B cell (primary cell): ENCODE measurements around the gene PIM3. TPM values are rescaled to one million over a fixed set of nuclear protein-coding genes. Genes with fewer than 3 reads are reported as not detected.

Experiments used
- ATAC-seq: fragments of 200-7000 bp; cut with Tn5 transposase; one replicate; pipeline ENCODE4 v1.10.0; 2021; ENCODE audit warnings: low read depth, mild to moderate bottlenecking, moderate number of reproducible peaks, moderate library complexity
- CTCF ChIA-PET: fragments of 350-600 bp; sonication (Branson Sonifier 250); formaldehyde crosslinking; loops from one replicate; lab custom pipeline; 2021; ENCODE audit warnings: antibody characterized with exemption, inconsistent platforms; lab: Charles Lee
- POLR2A ChIA-PET: fragments of 350-600 bp; sonication (Branson Sonifier 250); formaldehyde crosslinking; loops from one replicate; lab custom pipeline; 2021; ENCODE audit warnings: antibody characterized with exemption; lab: Charles Lee
- DNase-seq: peaks from one replicate; pipeline ENCODE4 v3.0.0; 2013
- H2AFZ ChIP-seq: 2 replicates; pipeline ENCODE4 v1.6.1; 2012; ENCODE audit warnings: mild to moderate bottlenecking, low read depth, low read length; ENCODE audit not compliant: insufficient read depth, poor library complexity, severe bottlenecking
- H3K27ac ChIP-seq, 2 donors: 1 replicate in 1 of 2; 2 replicates in 1 of 2; pipeline ENCODE4 v1.5.1; 2012 to 2013; ENCODE audit warnings: low read length in 2 of 2, mild to moderate bottlenecking in 2 of 2, moderate library complexity in 1 of 2
- H3K27me3 ChIP-seq, 4 experiments: fragments of 200-600 bp in 1 of 4; sonication (generic) in 1 of 4; replicated peaks in 1 of 4; 1 replicate in 2 of 4; 2 replicates in 2 of 4; pipeline versions ENCODE4 v1.6.1 to v1.7.0; 2013 to 2016; ENCODE audit warnings: low read length in 3 of 4, mild to moderate bottlenecking in 2 of 4, mixed read lengths in 1 of 4, moderate library complexity in 1 of 4; ENCODE audit not compliant: insufficient read depth in 4 of 4, control insufficient read depth in 3 of 4; ENCODE audit errors: control extremely low read depth in 1 of 4
- H3K36me3 ChIP-seq, 2 experiments: replicated peaks in 1 of 2; 1 replicate in 1 of 2; 2 replicates in 1 of 2; pipeline versions ENCODE4 v1.6.1 to v1.7.1; 2013; ENCODE audit warnings: low read length in 1 of 2; ENCODE audit not compliant: insufficient read depth in 2 of 2, control insufficient read depth in 1 of 2; ENCODE audit errors: control extremely low read depth in 1 of 2, extremely low read depth in 1 of 2
- H3K4me1 ChIP-seq, 2 donors: fragments of 200-600 bp in 1 of 2; sonication (generic) in 1 of 2; 1 replicate in 1 of 2; 2 replicates in 1 of 2; pipeline versions ENCODE4 v1.5.1 to v1.6.1; 2013 to 2017; ENCODE audit warnings: low read length in 2 of 2; ENCODE audit not compliant: control insufficient read depth in 2 of 2, insufficient read depth in 2 of 2
- H3K4me2 ChIP-seq: replicated peaks from 2 replicates; pipeline ENCODE3; 2012; ENCODE audit warnings: mild to moderate bottlenecking, low read depth, low read length; ENCODE audit not compliant: poor library complexity, severe bottlenecking
- H3K4me3 ChIP-seq, 5 experiments: fragments of 200-600 bp in 1 of 5; sonication (generic) in 1 of 5; 1 replicate in 3 of 5; 2 replicates in 2 of 5; pipeline versions ENCODE4 v1.5.1 to v1.7.0; 2011 to 2016; ENCODE audit warnings: low read length in 4 of 5, mild to moderate bottlenecking in 4 of 5, low read depth in 2 of 5, control low read depth in 1 of 5, moderate library complexity in 1 of 5; ENCODE audit not compliant: insufficient read depth in 1 of 5; ENCODE audit errors: control extremely low read depth in 1 of 5, extremely low read depth in 1 of 5
- H3K79me2 ChIP-seq: fragments of 200-600 bp; sonication (generic); one replicate; pipeline ENCODE4 v1.6.0; 2016; ENCODE audit warnings: low read length; ENCODE audit not compliant: control insufficient read depth, insufficient read depth
- H3K9ac ChIP-seq: fragments of 200-600 bp; sonication (generic); 2 replicates; pipeline ENCODE4 v1.6.1; 2017; ENCODE audit warnings: mild to moderate bottlenecking, low read length, moderate library complexity
- H3K9me3 ChIP-seq, 3 donors: one replicate each; pipeline versions ENCODE4 v1.6.1 to v1.7.1; 2013; ENCODE audit warnings: low read length in 2 of 3; ENCODE audit not compliant: control insufficient read depth in 2 of 3, insufficient read depth in 1 of 3; ENCODE audit errors: control extremely low read depth in 1 of 3
- H4K20me1 ChIP-seq: 2 replicates; pipeline ENCODE4 v1.6.0; 2012; ENCODE audit warnings: mild to moderate bottlenecking, low read length; ENCODE audit not compliant: insufficient read depth, control insufficient read depth, poor library complexity, severe bottlenecking
- H3K27ac Mint-ChIP-seq: one replicate; pipeline ENCODE4 v1.8.0; 2021; ENCODE audit warnings: mixed read lengths
- H3K27me3 Mint-ChIP-seq: one replicate; pipeline ENCODE4 v1.8.0; 2021; ENCODE audit warnings: mixed read lengths
- H3K4me1 Mint-ChIP-seq: one replicate; pipeline ENCODE4 v1.8.0; 2021; ENCODE audit warnings: mixed read lengths
- H3K4me3 Mint-ChIP-seq: one replicate; pipeline ENCODE4 v1.8.0; 2021; ENCODE audit warnings: mixed read lengths
- H3K9me3 Mint-ChIP-seq: one replicate; pipeline ENCODE4 v1.8.0; 2022; ENCODE audit warnings: mixed read lengths; ENCODE audit not compliant: insufficient read depth
- CTCF ChIP-seq: fragments of 200-600 bp; IDR thresholded peaks from one replicate; pipeline ENCODE4 v1.8.0; 2022; ENCODE audit warnings: antibody characterized with exemption, mild to moderate bottlenecking
- EZH2 ChIP-seq: IDR thresholded peaks from 2 replicates; pipeline ENCODE4 v1.6.1; 2012; ENCODE audit warnings: borderline replicate concordance, low read depth, mild to moderate bottlenecking, moderate library complexity, low read length; ENCODE audit not compliant: insufficient read depth, poor library complexity, severe bottlenecking
- WGBS: methylation state at CpG from one replicate; pipeline ENCODE4 v1.1.5; 2013; ENCODE audit warnings: missing lambda C conversion rate; ENCODE audit not compliant: insufficient coverage; 5-methylcytosine and 5-hydroxymethylcytosine counted together
- intact Hi-C: fragments of 100-400 bp; cut with micrococcal nuclease; formaldehyde crosslinking; loops from one replicate; pipeline ENCODE4 v1.10.0; 2022
- polyA plus RNA-seq: library from polyadenylated mRNA; depleted of rRNA; stranded (reverse); fragments of >200 nt; gene quantifications from 2 replicates; pipeline ENCODE4 v1.2.3, GENCODE V29; 2012
- total RNA-seq, 2 donors: library from RNA; stranded (reverse); fragments of 120-200 nt in 1 of 2; gene quantifications; 1 replicate in 1 of 2; 2 replicates in 1 of 2; pipeline versions ENCODE4 v1.2.3 to v1.2.4, GENCODE V29; 2013 to 2022

The PIM3 gene
- total and polyA plus RNA-seq, 2 donors (not counting 1 experiment from before 2014, with no cell fraction given): 74.6 to 128 TPM

GRCh38 chr22:49942565-49943404 is 17.8 kb upstream of the PIM3 start:
- no peaks in the 10 kb centered on the region for H3K27me3 Mint-ChIP-seq
- Histone ChIP-seq H3K4me2 (no peak overlapping the region), H2AFZ (no peak overlapping the region), H3K4me1 (peaks cover 11 to 17% of the 10 kb centered on the region in 2 donors), H3K79me2 (no peaks in the 10 kb centered on the region), H3K27ac (no peak overlapping the region), H3K9me3 (peaks cover 0 to 29% (median 3%) of the 10 kb centered on the region in 3 donors), H3K4me3 (no peak overlapping the region), H3K9ac (no peak overlapping the region), H3K27me3 (no peaks in the 10 kb centered on the region), H3K36me3 (no peaks in the 10 kb centered on the region), H4K20me1 (no peaks in the 10 kb centered on the region)
- H3K27ac Mint-ChIP-seq: no peak overlapping the region
- H3K4me3 Mint-ChIP-seq: no peak overlapping the region
- 94% methylated on average over 21 of the region's 21 CpGs for WGBS
- no peaks in the 10 kb centered on the region for H3K9me3 Mint-ChIP-seq
- ATAC-seq (no peak), DNase-seq (no peak)
- TF ChIP-seq CTCF: no peak
- TF ChIP-seq EZH2: no peak
- POLR2A ChIA-PET: no interaction called here
- intact Hi-C loops: no loop called here
- peaks cover 9% of the 10 kb centered on the region for H3K4me1 Mint-ChIP-seq
- CTCF ChIA-PET: no interaction called here

DNA sequence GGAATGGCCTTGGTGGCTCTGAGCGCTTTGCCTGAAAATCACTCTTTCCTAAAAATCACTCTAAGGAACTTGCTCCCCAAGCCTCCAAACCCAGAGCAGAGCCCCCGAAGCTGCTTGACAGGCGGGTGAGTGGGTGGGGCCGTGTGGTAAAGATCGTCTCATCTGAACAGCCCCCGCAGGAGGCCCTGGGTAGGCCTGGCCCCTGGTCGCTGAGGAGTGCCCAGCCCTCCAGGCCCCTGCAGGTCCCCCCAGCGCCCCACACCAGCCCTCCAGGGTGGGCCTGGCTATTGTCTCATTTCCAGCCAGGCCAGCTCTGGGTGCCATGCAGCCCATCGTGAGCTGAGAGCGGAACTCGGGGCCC is 17.2 kb upstream of the PIM3 start:
- Histone ChIP-seq H3K9ac (no peak overlapping the region), H3K79me2 (no peaks in the 10 kb centered on the region), H3K4me2 (no peak overlapping the region), H3K27me3 (no peaks in the 10 kb centered on the region), H3K4me3 (no peak overlapping the region), H2AFZ (no peak overlapping the region), H4K20me1 (no peaks in the 10 kb centered on the region), H3K36me3 (no peaks in the 10 kb centered on the region), H3K27ac (no peak overlapping the region), H3K4me1 (peaks cover 11 to 17% of the 10 kb centered on the region in 2 donors), H3K9me3 (peaks cover 0 to 29% (median 3%) of the 10 kb centered on the region in 3 donors)
- TF ChIP-seq EZH2: no peak
- TF ChIP-seq CTCF: no peak
- Mint-ChIP-seq H3K27ac (no peak overlapping the region), H3K4me3 (no peak overlapping the region), H3K9me3 (no peaks in the 10 kb centered on the region), H3K4me1 (peaks cover 9% of the 10 kb centered on the region), H3K27me3 (no peaks in the 10 kb centered on the region)
- no peak for DNase-seq
- POLR2A ChIA-PET: interaction anchor here (1.3 to 1.5 kb wide), 2 partner anchors 13 to 19 kb away, joined by 3 to 6 read pairs; no protein-coding TSS in a partner anchor
- WGBS: 87% methylated on average over 11 of the region's 11 CpGs
- CTCF ChIA-PET: no interaction called here
- intact Hi-C loops: no loop called here
- peak; percentile 16 for ATAC-seq
